Cerebellar nuclear complex (tissue), 1 donor: ENCODE data around the gene SUN5.

ENCODE experiments used
- DNase-seq, 2 experiments: peaks; one replicate each; lab custom pipeline; 2025; lab: John Stamatoyannopoulos, UW

SUN5 gene

GRCh38 chr20:33026779-33027759 lies 22.8 kb upstream of the SUN5 start:
- DNase-seq = no peak

- DNase-seq = no peak
Observed at GRCh38 chr20:33026072-33026778, 22.0 kb upstream of the SUN5 start.

- DNase-seq = no peak
Observed at GRCh38 chr20:33025318-33025876, 21.2 kb upstream of the SUN5 start.

- no peak for DNase-seq
Observed at GRCh38 chr20:33024609-33025317, 20.5 kb upstream of the SUN5 start.

GRCh38 chr20:33024243-33024560 lies 20.0 kb upstream of the SUN5 start:
- no peak for DNase-seq

GRCh38 chr20:33023439-33024242 lies 19.4 kb upstream of the SUN5 start:
- DNase-seq = no peak

GRCh38 chr20:33022694-33023438 lies 18.6 kb upstream of the SUN5 start:
- DNase-seq = no peak

- DNase-seq = no peak
Observed at GRCh38 chr20:33022289-33022688, 18.1 kb upstream of the SUN5 start.

- no peak for DNase-seq
Observed at GRCh38 chr20:33021879-33022278, 17.6 kb upstream of the SUN5 start.

- DNase-seq = no peak
Observed at GRCh38 chr20:33020278-33021161, 16.3 kb upstream of the SUN5 start.

GRCh38 chr20:33019465-33020277 lies 15.4 kb upstream of the SUN5 start:
- DNase-seq = no peak

GRCh38 chr20:33018169-33018931 lies 14.1 kb upstream of the SUN5 start:
- no peak for DNase-seq

GRCh38 chr20:33017542-33017941 lies 13.3 kb upstream of the SUN5 start:
- DNase-seq = no peak

- DNase-seq = no peak
Observed at GRCh38 chr20:33016581-33017109, 12.4 kb upstream of the SUN5 start.

GRCh38 chr20:33015700-33016580 lies 11.7 kb upstream of the SUN5 start:
- no peak for DNase-seq

- no peak for DNase-seq
Observed at GRCh38 chr20:33015114-33015484, 10.9 kb upstream of the SUN5 start.
